Upper lobe of right lung (tissue), 1 donor: Measurements from ENCODE around the gene LYZL4. TPM values are rescaled to one million over a fixed set of nuclear protein-coding genes. Genes with fewer than 3 reads are reported as not detected.
A peak's percentile ranks its signal among the peaks of the same experiment; 100 is the strongest.

Experiments
- ATAC-seq: fragments of 200-7000 bp; cut with Tn5 transposase; one replicate; pipeline ENCODE4 v1.9.1; 2020; ENCODE audit warnings: mild to moderate bottlenecking, moderate library complexity
- DNase-seq: peaks from one replicate; pipeline ENCODE4 v3.0.0-alpha.2; 2020
- H3K27ac ChIP-seq: fragments of 200-600 bp; one replicate; pipeline ENCODE4 v1.8.0; 2022
- H3K27me3 ChIP-seq: fragments of 200-600 bp; one replicate; pipeline ENCODE4 v1.8.0; 2022; ENCODE audit warnings: mild to moderate bottlenecking
- H3K36me3 ChIP-seq: fragments of 200-600 bp; one replicate; pipeline ENCODE4 v1.8.0; 2022
- H3K4me1 ChIP-seq: fragments of 200-600 bp; one replicate; pipeline ENCODE4 v1.8.0; 2022
- H3K4me3 ChIP-seq: fragments of 200-600 bp; one replicate; pipeline ENCODE4 v1.8.0; 2022; ENCODE audit warnings: mild to moderate bottlenecking
- H3K9me3 ChIP-seq: fragments of 200-600 bp; one replicate; pipeline ENCODE4 v1.8.0; 2022
- intact Hi-C: fragments of 100-400 bp; cut with DNase I; formaldehyde crosslinking; loops from one replicate; pipeline ENCODE4 v1.11.0; 2022
- total RNA-seq: library from RNA; stranded (reverse); fragmentation: NEBNext Ultra II Directional; extraction: Animal tissue kit (Norgen Biotek cat#: 25700); gene quantifications from one replicate; pipeline ENCODE4 v1.2.1, GENCODE V29; 2021
- TF ChIP-seq, protein P1 (sequence below): fragments of 200-600 bp; IDR thresholded peaks from one replicate; pipeline ENCODE4 v1.8.0; 2022; ENCODE audit warnings: antibody characterized with exemption
- donor health status: DM: no; HTN: yes; CAD: no; lungs with severe emphysema.

LYZL4 gene
- total RNA-seq, 1 donor from 2014 or later, result not detected

DNA sequence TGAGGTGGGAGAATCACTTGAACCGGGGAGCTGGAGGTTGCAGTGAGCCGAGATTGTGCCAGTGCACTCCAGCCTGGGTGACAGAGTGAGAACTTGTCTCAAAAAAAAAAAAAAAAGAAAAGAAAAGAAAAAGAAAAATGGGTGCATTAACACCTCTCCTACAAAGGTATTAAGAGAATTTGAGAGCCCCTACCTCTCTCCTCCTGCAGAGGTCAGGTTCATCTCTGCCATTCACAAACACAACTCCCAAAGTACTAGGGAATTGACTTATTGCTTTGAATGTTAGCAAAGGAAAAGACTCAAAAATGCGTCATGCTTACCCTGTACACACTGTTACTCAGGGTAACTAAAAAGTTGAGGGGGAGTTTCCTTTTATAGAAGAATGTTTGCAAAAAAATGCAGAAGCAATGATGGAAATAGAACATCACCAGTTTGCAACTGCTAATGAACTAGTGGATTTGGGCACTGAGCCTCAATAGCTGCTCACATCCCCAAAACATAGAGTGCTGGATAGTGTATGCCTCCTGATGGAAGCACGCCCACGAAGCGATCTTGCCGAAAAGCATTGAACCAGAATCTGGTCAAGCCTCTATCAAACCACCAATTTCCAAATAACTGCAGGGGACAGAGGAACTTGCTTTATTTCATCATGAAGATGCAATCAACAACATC is 15.5 kb upstream of the LYZL4 start:
- H3K27me3 ChIP-seq, result no peaks in the 10 kb centered on the region
- TF ChIP-seq, protein P1, sequence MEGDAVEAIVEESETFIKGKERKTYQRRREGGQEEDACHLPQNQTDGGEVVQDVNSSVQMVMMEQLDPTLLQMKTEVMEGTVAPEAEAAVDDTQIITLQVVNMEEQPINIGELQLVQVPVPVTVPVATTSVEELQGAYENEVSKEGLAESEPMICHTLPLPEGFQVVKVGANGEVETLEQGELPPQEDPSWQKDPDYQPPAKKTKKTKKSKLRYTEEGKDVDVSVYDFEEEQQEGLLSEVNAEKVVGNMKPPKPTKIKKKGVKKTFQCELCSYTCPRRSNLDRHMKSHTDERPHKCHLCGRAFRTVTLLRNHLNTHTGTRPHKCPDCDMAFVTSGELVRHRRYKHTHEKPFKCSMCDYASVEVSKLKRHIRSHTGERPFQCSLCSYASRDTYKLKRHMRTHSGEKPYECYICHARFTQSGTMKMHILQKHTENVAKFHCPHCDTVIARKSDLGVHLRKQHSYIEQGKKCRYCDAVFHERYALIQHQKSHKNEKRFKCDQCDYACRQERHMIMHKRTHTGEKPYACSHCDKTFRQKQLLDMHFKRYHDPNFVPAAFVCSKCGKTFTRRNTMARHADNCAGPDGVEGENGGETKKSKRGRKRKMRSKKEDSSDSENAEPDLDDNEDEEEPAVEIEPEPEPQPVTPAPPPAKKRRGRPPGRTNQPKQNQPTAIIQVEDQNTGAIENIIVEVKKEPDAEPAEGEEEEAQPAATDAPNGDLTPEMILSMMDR, result no peak
- no peaks in the 10 kb centered on the region for H3K9me3 ChIP-seq
- H3K4me3 ChIP-seq, result no peak overlapping the region
- ATAC-seq (peak; percentile 35), DNase-seq (no peak)
- intact Hi-C loops, result no loop called here
- H3K27ac ChIP-seq, result no peak overlapping the region
- no peaks in the 10 kb centered on the region for H3K36me3 ChIP-seq
- H3K4me1 ChIP-seq, result no peaks in the 10 kb centered on the region

DNA sequence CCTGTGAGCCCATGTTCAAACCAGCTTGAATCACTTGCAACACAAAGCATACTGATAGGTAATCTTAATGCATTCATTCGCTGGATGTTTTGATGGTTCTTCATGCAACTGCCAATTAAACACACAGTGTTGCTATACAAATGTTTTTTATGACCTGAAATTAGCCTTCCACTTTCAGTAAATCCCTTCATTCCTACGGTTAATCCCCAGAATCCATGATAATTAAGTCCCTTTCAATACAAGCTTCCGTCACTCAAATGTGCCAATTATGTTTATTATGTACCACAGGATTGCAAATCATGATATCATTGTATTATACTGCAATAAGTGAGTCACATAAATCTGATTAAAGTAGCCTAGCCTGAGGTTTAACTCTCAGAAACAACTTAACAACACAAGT is 14.5 kb upstream of the LYZL4 start:
- H3K4me3 ChIP-seq, result no peak overlapping the region
- ATAC-seq (no peak), DNase-seq (no peak)
- H3K36me3 ChIP-seq, result no peaks in the 10 kb centered on the region
- no peaks in the 10 kb centered on the region for H3K27me3 ChIP-seq
- H3K4me1 ChIP-seq, result no peaks in the 10 kb centered on the region
- TF ChIP-seq, protein P1, result no peak
- H3K27ac ChIP-seq, result no peak overlapping the region
- no peaks in the 10 kb centered on the region for H3K9me3 ChIP-seq
- intact Hi-C loops, result no loop called here

DNA sequence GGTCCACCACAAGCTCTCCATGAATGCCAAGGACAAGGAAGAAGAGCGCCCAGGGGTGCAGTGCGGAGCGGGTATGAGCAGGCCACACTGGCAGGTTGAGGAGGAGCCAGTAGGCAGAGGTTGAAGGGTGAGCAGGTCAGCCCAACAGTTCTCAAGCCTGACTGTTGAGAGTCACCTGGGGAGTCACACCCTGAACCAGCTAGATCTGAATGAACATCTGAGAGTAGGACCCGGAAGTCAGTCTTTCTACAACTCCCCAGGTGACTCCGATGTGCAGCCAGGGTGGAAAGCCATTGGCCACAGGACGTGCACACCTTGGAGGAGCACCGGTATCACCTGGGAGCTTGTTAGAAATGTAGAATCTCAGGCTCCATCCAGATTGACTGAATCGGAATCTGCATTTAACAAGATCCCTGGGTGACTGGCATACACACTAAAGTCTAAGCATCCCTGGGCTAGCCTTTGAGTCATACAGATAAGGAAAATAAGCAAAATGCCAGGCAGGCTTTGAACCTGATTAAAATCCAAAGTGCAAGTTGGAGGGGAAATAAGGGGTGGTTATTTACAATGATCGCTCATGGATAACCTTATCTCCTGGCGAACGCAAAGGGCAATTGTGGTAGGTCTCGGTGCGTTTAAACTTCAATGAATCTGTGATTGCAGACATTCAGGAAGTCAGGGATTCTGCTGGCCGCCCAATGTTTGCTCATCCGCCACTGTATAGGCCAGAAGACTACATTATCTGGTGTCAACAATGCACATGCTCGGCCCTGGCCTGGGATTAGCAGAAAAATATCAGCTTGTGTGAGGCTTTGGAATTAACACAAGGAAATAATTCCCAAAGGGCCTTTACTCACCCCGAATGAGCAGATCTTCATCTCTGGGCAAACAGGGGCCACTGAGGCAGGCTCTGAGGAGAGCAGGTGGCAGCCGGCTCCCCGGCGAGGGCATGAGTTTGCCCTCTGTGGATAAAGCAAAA is 11.7 kb upstream of the LYZL4 start:
- intact Hi-C loops, result no loop called here

DNA sequence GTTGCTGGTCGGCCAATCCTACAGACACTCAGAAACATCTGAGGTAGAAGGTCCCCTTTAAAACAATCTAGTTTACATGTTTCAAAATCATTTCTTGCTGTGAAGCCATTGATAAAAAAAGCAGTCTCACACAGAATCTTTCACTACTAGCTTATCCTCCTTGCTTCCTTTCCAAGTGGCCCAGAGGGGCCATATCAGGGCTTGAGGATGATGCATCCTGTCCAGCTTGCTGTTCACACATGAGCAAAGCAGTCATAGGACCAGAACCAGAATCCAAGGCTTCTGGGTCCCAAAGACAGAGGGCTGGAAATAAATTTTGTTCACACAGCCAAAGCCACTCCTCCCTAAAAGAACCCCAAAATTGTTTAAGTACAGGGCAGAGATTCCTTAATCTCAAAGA is 9.2 kb upstream of the LYZL4 start:
- Histone ChIP-seq H3K27me3 (no peaks in the 10 kb centered on the region), H3K27ac (no peak overlapping the region), H3K9me3 (no peaks in the 10 kb centered on the region), H3K4me3 (no peak overlapping the region), H3K36me3 (no peaks in the 10 kb centered on the region), H3K4me1 (no peaks in the 10 kb centered on the region)
- TF ChIP-seq, protein P1, result no peak
- ATAC-seq (no peak), DNase-seq (no peak)
- intact Hi-C loops, result no loop called here

More for the DNA sequence above, 11.7 kb upstream of the LYZL4 start:
- ATAC-seq, result no peak
- H3K27me3 ChIP-seq, result no peaks in the 10 kb centered on the region
- H3K4me1 ChIP-seq, result no peaks in the 10 kb centered on the region
- H3K9me3 ChIP-seq, result no peaks in the 10 kb centered on the region
- H3K4me3 ChIP-seq, result no peak overlapping the region
- H3K36me3 ChIP-seq, result no peaks in the 10 kb centered on the region
- H3K27ac ChIP-seq, result no peak overlapping the region
- no peak for DNase-seq
- TF ChIP-seq, protein P1, result no peak

DNA sequence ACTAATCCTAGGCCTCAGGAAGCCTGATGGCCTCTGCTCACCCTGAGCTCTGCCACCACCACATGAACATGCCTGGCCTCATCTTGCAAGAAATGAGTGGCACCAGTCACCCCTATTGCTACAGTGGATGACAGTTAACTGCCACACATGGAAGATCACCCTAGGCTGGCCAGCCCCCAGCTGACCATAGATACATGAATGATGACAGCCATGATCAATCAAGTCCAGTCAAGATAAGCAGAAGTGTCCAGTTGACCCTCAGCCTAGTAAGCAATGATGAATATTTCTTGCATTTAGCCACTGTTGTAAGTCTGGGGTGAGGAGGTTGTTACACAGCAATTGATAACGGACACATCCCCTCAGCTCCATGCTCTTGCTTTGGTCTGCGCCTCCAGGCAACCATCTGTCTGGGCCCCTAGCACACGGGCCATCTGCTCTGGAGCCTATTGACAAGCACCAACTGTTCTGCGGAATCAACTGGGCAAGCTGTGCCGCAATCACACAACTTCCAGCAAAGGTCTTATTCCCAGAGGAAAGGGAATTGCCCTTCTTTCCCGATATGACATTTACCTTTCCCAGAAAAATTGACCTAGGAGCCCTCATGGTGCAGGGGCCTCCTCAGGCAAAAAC is 2.2 kb upstream of the LYZL4 start:
- Histone ChIP-seq H3K27ac (no peak overlapping the region), H3K9me3 (no peaks in the 10 kb centered on the region), H3K36me3 (no peaks in the 10 kb centered on the region), H3K4me1 (no peaks in the 10 kb centered on the region), H3K4me3 (no peak overlapping the region), H3K27me3 (no peaks in the 10 kb centered on the region)
- TF ChIP-seq, protein P1, result no peak
- no peak for ATAC-seq
- intact Hi-C loops, result no loop called here
- DNase-seq, result no peak
